ENCODE measurements around the gene PTP4A2.
"Not testable (repeated sequence)": the region's sequence is repeated elsewhere in the genome, so short reads cannot be mapped to it uniquely, and the experiment has no call there.

PTP4A2 gene

DNA sequence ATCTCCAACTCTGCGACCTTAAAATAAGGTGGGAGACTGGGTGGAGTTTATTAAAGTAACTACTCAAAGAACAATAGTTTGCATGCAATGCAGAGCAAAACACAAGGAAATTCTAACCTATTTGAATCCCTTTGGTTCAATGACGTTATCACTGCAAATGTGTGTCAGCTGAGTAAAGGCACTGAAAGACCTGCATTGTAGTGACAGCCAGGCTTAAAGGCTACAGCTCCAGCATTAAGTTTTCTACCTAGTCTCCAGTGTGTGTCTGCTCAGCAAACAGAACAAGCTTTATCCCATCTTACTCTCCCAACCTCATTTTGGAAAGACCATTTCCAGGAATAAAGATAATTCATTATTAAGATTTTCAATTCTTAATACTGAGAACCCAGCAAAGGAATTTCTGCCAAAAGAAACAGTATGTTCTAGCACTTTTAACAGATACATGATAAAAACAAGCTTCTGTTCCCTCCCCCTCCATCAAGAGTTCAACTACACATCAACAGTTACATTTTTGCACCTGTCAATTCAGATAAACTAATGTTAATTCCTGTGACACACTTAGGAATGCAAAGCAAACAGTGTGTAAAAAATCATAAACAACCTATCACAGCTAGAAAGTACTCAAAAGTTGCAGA lies 14.2 kb downstream of the PTP4A2 start:
- no peak for DNase-seq

DNA sequence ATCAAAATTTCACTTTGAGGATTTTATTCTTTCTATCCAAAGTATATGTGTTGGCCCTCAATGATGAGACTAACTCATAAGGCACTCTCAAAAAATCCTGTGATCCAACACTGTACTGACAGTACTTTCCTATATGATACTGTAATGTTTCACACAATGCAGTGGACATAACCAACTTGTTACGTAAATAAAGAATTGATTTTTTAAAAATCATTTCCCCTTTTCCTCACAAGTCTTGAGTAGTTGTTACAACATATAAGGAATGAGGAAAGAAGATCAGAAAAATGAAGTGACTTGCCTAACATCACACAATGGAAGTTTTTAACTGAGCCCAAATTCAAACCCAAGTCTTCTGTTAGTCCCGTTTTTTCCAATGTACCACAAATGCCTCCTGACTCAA lies 17.2 kb downstream of the PTP4A2 start:
- no peak for DNase-seq

DNA sequence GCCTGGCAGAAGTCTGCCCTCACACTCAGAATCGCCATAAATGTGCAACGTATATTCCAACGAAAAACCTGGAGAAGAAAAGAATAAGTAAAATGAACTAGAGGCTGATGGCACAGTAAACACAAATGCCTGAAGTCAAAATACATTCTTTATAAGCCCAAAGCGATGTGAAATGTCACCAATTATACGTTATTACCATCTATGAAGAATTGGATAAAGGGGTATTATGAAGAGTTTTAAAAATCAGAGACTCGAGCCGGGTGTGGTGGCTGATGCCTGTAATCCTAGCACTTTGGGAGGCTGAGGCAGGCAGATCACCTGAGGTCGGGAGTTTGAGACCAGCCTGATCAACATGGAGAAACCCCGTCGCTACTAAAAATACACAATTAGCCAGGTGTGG lies 18.6 kb downstream of the PTP4A2 start:
- DNase-seq = no peak

DNA sequence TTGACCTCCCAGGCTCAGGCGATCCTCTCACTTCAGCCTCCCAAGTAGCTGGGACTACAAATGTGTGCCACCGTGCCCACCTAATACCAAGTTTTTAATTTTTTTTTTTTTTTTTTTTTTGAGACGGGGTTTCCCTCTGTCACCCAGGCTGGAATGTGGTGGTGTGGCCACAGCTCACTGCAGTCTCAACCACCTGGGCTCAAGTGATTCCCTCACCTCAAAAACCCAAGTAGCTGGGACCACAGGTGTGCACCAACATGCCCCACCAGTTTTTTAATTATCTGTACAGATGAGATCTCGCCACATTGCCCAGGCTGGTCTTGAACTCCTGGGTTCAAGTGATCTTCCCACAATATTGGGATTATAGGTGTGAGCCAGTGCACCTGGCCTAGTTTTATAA lies 22.7 kb downstream of the PTP4A2 start:
- DNase-seq = no peak

DNA sequence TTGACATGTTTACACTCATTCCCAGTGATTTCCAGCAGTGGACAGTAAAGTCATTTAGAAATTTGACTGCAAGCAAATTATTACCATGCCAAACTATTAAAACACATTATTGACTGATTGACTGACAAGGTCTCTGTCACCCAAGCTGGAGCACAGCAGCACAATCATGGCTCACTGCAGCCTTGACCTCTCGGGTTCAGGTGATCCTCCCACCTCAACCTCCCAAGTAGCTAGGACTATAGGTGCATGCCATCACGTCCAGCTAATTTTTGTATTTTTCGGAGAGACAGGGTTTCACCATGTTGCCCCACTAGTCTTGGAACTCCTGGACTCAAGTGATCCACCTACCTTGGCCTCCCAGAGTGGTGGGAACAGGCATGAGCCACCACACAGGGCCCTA lies 24.2 kb downstream of the PTP4A2 start:
- no peak for DNase-seq

DNA sequence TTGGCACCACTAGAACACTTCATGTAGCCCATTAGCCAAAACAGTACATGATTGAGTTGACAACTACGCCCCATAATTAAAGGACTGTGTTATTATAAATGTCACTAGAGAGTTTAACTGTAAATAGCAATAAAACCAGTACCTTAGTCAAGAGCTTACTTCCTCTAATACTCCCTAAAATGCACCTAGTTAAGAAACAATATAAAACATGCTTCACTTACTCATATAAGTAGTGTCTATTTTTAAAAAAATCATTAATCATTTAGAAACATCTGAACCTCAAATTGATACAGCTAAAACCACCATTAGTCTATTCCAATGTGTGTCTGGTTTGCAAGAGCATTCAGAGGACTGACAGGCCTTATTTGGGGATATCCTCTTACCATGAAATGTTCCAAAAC lies 25.3 kb downstream of the PTP4A2 start:
- DNase-seq = no peak

DNA sequence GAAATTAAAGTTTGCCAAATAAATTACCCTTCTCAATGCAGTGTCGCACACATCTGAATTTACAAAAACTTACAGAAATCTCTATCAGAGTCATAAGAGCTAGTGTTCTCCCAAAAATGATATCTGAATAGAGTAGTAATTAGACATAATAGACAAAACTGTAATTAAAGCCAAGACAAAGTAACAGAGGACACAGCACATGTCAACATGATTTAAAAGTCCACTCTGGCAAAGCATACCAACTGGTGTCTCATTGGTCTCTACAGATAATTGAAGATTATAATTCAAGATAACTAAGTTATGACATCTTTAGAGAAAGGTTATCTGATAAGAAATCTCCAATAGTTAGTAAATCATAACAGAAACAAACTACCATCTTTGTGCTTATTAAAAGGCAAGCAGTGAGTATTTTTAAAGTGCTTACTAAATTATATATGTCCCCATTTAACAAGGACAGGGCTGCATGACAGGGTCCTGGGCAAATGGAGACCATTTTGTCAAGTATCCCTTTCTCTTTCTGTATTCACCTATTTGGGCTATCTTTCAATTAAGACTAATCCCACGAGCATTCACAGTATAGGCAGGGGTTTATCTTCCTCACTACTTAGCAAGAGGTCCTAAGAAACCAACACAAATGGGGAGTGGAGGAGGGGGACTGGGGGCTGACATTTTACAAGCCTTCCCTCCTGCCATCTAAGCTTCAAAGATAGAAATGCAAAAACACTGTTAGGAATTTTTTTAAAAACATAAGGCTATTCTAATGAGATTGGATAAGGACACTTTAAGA lies 26.0 kb downstream of the PTP4A2 start:
- DNase-seq = no peak

DNA sequence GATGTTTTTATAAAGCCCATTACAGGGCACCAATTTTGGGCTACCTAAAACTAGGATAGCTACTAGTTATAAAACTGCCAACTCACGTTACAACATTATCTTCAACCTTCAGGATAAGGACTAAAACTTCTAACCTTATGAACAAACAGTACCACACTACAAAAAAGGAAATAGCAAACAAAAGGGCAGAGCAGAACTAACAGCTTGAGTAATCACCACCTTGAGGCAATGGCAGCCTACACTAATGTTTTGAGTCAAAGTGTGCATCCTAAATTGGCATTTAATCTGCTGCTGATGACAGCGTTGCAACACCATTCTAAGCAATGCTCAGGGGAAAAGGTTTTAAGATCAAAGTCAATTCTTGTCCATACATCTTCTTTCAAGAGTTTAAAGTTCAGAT lies 27.2 kb downstream of the PTP4A2 start:
- no peak for DNase-seq

DNA sequence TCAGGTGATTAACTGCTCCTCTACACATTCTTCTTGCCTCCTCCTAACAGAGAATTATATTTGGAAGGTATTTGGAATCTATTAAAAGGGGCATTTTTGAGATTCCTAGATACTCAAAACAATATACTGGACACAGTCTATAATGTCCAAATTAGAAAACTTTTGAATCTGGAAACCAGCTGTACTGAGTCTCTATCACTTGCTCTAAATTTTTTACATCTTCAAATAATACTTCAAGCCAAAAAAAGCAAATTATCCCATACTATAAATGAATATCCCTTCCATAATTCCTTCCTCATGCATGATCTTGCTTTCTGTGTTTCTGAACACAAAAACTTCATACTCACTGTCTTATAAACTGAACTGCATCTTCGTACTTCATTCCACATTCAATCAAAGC lies 28.5 kb downstream of the PTP4A2 start:
- no peak for DNase-seq

DNA sequence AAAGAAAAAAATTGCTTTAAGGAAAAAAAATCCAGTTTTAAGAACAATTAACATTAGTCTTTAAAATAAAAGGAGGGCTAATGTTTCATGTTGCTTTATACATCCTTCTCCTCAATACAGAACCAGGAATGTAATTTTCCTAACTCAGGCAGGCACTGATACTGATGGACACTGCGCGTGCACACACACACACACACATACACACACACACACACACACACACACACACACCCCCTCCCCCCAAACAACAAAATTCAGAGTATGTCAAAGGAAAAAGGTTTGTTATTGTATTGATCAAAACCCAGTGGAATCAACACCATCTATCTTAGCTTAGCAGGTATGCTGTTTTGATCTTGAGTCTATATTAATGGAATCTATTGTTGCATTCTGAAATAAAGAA lies 31.6 kb downstream of the PTP4A2 start:
- no peak for DNase-seq

DNA sequence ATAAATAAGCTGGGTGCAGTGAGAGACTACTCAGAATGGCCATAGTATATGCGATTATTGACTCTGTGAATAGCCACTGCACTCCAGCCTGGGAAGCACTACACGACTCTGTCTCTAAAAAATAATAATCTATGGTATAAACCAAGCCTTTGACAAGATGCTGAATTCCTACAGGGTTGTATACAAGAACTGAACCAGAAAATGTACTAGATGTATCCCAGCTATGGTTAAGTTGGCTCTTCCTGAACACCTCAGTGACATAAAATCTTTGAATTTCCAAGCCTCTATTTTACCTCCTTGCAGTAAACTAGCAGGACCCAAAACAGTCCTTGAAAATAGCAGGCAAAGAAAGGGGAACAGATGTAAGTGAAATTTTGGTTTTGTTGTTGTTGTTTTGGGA lies 32.5 kb downstream of the PTP4A2 start:
- DNase-seq = no peak

DNA sequence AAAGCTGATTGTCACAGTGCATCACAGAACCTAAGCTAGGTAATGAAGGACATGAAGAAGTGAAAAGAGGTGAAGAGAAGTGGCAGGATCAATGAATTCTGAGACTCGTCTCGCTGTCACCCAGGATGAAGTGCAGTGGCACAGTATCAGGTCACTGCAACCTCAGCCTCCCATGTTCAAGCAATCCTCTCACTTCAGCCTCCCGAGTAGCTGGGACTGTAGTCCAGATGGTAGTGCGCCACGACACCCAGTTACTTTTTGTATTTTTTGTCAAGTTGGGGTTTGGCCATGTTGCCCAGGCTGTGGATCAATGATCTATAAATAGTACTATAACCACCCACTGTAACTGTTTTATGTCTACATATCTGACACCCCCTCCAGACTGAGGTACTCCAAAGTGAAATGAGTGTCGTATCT lies 33.1 kb downstream of the PTP4A2 start:
- no peak for DNase-seq

DNA sequence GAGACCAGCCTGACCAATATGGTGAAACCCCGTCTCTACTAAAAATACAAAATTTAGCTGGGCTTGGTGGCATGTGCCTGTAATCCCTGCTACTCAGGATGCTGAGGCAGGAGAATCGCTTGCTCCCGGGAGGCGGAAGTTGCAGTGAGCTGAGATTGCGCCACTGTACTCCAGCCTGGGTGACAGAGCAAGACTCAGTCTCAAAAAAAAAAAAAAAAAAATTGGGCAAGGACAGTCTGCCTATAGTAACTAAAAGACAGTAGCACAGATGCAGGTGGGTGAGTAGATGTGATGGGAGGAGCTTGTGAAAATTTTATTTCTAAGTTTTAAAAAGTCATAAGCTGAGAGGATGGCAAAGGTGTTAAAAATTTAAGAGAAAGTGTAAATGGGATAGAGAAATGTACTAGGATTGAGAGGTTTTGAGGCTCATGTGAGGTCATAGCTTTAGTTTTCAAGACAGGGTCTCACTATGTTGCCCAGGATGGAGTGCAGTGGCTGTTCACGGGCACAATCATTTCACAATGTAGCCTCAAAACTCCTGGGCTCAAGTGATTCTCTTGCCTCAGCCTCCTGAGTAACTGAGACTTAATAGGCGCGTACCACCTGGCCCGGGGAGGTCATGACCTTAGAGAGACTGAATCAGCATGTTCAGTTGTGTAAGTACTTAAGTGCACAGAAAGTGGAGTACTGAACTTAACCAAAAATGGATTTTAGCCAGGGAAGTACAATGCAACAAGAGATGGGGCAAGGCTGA lies 33.7 kb downstream of the PTP4A2 start:
- DNase-seq = no peak

DNA sequence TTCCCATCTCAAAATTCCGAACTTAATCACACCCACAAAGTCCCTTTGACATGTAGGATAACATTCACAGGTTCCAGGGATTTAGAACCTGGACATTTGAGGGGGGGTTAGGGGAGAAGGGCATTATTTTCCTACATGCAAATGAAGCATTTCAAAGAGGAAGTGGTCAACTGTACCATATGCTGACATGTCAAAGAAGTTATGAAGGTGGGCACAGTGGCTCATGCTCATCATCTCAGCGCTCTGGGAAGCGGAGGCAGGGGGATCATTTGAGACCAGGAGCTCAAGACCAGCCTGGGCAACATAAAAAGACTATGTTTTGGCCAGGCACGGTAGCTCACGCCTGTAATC lies 35.7 kb downstream of the PTP4A2 start:
- no peak for DNase-seq

DNA sequence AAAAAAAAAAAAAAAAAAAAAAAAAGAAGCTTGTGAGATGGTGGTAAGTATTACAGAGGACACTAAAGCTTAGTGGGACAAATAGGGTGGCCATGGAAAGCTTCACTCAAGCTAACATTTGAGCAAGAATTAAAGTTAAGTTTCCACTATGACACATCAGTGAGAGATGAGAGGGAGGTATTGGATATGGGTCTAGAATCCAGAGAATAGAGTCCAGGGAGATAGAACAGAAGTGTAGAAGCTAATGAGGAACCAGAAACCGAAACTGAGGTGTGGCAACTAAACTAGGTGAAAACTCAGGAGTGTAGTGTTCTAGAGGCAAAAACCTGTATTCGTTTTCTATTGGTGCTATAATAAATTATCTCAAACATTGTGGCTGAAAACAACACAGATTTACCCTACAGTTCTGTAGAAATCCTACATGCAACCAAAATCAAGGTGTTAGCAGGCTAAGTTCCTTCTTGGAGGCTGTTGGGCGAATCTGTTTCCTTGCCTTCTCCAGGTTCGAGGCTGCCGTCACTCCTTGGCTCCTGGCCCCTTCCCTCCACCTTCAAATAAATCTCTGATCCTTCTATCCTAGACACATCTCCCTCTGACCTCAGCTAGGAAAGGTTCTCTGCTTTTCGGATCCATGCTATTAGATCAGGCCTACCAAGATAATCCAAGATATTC lies 36.2 kb downstream of the PTP4A2 start:
- no peak for DNase-seq

DNA sequence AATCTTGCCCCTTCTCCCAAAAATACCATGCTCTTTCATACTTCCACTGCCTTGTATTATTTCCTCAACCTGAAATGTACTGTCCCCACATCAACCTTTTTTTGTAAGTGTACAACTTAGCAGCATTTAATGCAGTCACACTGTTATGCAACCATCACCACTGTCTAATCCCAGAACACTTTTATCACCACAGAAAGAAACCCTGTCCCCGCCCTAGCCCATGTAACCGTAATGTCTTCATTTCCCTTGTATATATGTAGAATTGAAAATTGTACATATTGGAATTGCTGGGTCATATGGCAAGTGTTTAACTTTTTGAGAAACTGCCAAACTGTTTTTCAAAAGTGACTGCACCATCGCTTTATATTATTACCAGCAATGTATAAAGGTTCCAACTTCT lies 37.4 kb downstream of the PTP4A2 start:
- DNase-seq = no peak

DNA sequence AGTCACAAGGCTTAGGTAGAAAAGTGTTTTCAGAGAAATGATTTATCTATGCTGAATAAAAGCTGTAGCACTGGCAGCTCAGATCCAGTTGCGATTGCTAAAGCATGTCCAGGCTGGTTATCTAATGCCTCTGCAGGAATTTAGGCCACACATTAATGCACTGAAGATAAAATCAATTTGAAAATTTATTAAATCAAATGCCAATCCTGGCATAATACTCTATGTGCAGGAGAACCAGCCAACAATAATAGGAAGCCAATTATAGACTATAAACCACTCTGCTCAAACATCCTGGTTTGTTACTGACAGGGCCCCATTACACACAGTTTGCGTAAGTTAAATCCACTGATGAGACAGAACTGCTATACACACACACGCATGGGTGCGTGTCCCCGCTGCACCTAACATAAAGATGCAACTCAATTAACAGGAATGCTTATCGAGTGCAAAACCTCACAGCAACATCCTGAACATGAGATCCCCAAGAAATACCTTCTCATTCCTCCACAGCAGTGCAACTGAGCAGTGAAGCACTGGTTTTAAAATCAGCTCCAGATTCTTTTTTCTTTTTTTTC lies 40.6 kb downstream of the PTP4A2 start:
- no peak for DNase-seq

DNA sequence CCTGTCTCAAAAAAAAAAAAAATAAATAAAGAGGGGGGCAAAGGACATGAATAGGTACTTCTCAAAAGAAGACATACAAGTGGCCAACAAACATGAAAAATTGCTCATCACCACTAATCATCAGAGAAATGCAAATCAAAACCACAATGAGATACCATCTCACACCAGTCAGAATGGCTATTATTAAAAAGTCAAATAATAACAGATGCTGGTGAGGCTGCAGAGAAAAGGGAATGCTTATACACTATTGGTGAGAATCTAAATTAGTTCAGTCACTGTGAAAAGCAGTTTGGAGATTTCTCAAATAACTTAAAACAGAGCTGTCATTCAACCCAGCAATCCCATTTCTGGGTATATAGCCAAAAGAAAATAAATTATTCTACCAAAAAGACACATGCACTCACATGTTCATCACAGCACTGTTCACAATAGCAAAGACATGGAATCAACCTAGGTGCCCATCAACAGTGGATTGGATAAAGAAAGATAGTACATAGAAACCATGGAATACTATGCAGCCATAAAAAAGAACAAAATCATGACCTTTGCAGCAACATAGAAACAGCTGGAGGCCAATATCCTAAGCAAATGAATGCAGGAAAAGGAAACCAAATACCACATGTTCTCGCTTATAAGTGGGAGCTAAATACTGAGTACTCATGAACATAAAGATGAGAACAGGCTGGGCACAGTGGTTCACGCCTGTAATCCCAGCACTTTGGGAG lies 42.5 kb downstream of the PTP4A2 start:
- DNase-seq = not testable (repeated sequence)

DNA sequence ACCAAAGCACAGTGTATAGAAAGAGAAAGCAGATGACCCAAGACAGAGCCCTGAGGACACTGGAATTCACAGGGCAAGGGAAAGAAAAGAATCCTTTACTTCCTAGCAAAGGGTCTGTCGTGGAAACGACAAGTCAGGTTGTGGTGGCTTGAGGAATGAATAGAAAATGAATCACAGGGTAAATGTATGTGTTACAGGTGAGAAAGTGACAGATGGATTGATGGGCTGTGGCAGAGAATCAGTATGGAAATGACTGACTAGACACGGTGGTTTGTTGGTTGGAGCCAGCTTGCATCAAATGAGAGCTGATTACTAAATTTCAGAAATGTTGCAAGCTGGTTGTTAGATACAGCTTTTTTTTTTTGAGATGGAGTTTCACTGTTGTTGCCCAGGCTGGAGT lies 46.9 kb downstream of the PTP4A2 start:
- no peak for DNase-seq

DNA sequence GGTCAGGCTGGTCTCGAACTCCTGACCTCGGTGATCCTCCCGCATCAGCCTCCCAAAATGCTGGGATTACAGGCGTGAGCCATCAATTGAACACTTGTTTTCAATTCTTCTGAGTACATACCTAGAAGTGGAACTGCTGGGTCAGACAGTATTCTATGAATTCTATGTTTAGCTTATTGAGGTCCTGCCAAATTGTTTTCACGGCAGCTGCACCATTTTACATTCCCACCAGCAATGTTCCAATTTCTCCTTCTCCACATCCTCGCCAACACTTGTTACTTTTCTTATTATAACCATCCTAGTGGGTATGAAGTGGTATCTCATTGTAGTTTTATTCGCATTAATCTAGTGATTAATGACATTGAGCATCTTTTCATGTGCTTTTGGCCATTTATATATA lies 49.9 kb downstream of the PTP4A2 start:
- DNase-seq = no peak

DNA sequence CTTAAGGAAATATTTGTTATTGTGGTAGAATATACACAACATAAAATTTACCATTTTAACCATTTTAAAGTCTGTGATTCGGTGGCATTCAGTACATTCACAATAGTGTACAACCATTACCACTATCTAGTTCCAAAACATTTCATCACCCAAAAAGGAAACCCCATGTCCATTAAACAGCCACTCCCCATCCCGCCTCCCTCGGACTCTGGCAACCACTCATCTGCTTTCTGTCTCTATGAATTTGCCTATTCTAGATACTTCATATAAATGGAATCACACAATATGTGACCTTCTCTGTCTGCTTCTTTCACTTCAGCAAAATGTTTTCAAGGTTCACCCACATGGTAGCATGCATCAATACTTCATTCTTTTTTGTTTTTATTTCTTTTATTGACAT lies 51.3 kb downstream of the PTP4A2 start:
- no peak for DNase-seq

DNA sequence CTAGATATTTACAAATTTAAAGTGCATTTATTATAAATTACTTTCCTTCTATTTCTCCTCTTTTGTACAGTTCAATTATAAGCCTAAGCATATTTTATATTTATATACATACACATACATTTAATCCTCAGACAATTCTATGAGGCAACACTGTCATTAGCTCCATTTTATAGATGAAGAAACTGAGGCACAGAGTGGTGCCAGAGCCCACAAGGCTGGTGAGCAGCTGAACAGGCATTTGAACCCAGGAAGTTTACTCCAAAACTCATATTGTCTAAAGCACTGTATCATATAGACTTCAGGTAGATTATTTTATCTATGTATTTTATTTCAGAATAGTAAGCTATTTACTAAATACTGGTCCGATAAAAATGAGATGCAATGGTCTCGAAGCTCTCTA lies 52.3 kb downstream of the PTP4A2 start:
- DNase-seq = no peak

Data from NCI-H510A treated with DMSO at 0.1 percent for 48 hours (cell line).